ENCODE data around the gene LONP2.

GRCh38 chr16:48359983-48360382 is 115.9 kb downstream of the LONP2 start:
- TF ChIP-seq, protein P1, sequence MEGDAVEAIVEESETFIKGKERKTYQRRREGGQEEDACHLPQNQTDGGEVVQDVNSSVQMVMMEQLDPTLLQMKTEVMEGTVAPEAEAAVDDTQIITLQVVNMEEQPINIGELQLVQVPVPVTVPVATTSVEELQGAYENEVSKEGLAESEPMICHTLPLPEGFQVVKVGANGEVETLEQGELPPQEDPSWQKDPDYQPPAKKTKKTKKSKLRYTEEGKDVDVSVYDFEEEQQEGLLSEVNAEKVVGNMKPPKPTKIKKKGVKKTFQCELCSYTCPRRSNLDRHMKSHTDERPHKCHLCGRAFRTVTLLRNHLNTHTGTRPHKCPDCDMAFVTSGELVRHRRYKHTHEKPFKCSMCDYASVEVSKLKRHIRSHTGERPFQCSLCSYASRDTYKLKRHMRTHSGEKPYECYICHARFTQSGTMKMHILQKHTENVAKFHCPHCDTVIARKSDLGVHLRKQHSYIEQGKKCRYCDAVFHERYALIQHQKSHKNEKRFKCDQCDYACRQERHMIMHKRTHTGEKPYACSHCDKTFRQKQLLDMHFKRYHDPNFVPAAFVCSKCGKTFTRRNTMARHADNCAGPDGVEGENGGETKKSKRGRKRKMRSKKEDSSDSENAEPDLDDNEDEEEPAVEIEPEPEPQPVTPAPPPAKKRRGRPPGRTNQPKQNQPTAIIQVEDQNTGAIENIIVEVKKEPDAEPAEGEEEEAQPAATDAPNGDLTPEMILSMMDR (IDR thresholded peaks at IDR 0.05) = no peak
- TF ChIP-seq POLR2A (IDR thresholded peaks at IDR 0.05) = no peak
